Mesodermal cell (in vitro differentiated cells): ENCODE measurements around the gene PREB.

Source experiments
- H3K27ac ChIP-seq: 2 replicates; pipeline ENCODE4 v1.7.0; 2013; ENCODE audit warnings: mild to moderate bottlenecking, low read depth, low read length, moderate library complexity; ENCODE audit not compliant: severe bottlenecking
- H3K36me3 ChIP-seq: 2 replicates; pipeline ENCODE4 v1.7.1; 2013; ENCODE audit warnings: mild to moderate bottlenecking, low read length, moderate library complexity; ENCODE audit not compliant: control insufficient read depth, insufficient read depth
- H3K4me1 ChIP-seq: one replicate; pipeline ENCODE4 v1.7.1; 2013; ENCODE audit warnings: mild to moderate bottlenecking, low read length; ENCODE audit not compliant: insufficient read depth, control insufficient read depth, poor library complexity, severe bottlenecking
- H3K4me3 ChIP-seq: 2 replicates; pipeline ENCODE4 v1.7.0; 2013; ENCODE audit warnings: low read length, control low read depth, mild to moderate bottlenecking; ENCODE audit not compliant: insufficient read depth, poor library complexity, severe bottlenecking; ENCODE audit errors: extremely low read depth
- H3K9me3 ChIP-seq: 2 replicates; pipeline ENCODE4 v1.7.1; 2013; ENCODE audit warnings: mild to moderate bottlenecking, low read length, moderate library complexity; ENCODE audit not compliant: control insufficient read depth
- WGBS, 2 experiments: methylation state at CpG; one replicate each; pipeline ENCODE4 v1.1.5; 2013; ENCODE audit warnings: missing lambda C conversion rate in 2 of 2; ENCODE audit not compliant: insufficient coverage in 2 of 2; 5-methylcytosine and 5-hydroxymethylcytosine counted together

The PREB gene

DNA sequence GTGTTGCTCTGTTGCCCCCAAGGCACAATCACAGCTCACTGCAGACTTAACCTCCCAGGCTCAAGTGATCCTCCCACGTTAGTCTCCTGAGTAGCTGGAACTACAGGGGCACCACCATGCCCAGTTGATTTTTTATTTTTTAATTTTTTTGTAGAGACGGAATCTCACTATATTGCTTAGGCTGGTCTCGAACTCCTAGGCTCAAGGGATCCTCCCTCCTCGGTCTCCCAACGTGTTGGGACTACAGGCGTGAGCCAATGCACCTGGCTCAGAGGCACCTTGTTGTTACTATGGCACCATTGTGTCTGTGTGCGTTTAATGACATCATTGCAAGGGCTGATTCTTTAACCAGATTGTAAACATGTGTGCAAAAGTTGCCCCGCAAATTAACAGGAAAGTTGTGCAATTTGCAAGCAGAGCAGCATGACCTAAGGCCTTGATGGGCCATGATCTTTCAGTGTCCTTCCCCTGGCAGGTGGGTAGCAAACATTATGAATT is 37.0 kb upstream of the PREB start:
- Histone ChIP-seq H3K36me3 (no peaks in the 10 kb centered on the region), H3K4me1 (no peaks in the 10 kb centered on the region), H3K27ac (no peak overlapping the region), H3K4me3 (no peak overlapping the region), H3K9me3 (no peaks in the 10 kb centered on the region)
- 90 to 93% methylated on average over 7 of the region's 8 CpGs for WGBS, 2 experiments

DNA sequence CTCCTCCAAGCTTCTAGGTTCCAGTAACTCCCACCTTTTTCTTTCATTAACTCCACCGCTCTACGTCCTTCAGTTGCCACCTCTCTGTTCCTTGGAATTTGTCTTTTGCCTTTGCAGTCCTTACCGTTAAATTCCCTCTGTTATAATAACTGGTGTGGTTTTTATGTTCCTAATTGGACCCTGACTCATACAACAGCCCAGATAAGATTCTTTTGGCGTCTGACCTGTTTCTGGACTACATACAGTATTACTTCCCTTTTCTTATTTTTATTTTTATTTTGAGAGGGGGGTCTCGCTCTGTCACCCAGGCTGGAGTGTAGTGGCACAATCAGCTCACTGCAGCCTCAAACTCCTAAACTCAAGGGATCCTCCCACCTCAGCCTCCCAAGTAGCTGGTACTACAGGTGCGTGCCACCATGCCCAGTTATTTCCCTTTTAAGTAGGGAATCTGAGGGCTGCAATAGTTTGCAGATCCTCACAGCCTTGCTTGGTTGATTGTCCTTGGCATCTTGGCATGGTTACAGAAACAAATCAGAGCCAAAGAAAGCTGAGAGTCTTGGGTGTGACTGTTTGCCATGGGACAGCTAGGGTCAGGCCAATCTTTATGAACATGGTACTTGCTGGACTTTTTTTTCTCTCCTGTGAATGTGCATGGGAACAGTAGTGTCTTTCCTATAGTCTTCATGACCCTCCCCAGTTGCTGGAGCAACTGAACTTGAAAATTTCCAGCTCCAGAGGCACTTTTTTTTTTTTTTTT is 36.3 kb upstream of the PREB start:
- Histone ChIP-seq H3K27ac (no peak overlapping the region), H3K9me3 (no peaks in the 10 kb centered on the region), H3K4me3 (no peak overlapping the region), H3K4me1 (no peaks in the 10 kb centered on the region), H3K36me3 (no peaks in the 10 kb centered on the region)
- WGBS, 2 experiments = 93 to 100% methylated on average over 1 to 3 of the region's 6 CpGs

DNA sequence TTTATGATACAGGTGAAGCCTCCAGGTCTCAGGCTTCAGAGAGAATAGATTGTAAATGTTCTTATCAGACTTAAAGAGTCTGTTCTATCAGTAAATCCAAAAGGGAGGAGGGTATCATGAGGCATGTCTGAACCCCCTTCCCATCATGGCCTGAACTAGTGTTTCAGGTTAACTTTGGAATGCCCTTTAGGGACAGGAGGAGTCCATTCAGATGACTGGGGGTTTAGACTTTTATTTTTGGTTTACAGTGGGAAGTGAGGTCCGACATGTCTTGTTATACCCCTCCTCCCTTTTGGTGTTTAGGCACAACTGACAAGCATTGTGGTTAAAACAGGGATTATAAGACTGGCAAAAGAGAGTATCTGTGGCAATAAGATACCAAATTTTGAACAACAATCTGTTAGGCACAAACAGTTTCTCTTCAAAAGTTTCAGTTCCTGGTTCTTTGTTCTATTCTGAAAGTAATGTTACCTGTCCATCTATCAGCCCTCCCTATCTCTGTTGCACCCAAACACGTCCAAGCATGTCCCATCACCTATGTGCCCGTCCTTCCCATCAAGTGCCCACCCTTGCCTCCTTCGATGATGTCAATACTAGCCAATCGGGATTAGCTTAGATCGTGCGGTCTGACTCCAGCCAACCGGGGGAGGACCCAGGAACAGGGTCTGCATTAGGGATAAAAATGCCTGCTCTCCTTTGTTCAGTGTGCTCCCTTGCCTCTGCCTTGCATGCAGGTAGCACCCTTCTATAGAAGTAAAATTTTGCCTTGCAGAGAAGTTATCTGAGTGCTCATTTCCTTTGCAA is 30.7 kb upstream of the PREB start:
- H3K36me3 ChIP-seq = no peaks in the 10 kb centered on the region
- no peaks in the 10 kb centered on the region for H3K4me1 ChIP-seq
- WGBS, 2 experiments = 78 to 95% methylated on average over 7 to 8 of the region's 8 CpGs
- H3K9me3 ChIP-seq = peaks cover 5% of the 10 kb centered on the region
- no peak overlapping the region for H3K4me3 ChIP-seq
- H3K27ac ChIP-seq = no peak overlapping the region

DNA sequence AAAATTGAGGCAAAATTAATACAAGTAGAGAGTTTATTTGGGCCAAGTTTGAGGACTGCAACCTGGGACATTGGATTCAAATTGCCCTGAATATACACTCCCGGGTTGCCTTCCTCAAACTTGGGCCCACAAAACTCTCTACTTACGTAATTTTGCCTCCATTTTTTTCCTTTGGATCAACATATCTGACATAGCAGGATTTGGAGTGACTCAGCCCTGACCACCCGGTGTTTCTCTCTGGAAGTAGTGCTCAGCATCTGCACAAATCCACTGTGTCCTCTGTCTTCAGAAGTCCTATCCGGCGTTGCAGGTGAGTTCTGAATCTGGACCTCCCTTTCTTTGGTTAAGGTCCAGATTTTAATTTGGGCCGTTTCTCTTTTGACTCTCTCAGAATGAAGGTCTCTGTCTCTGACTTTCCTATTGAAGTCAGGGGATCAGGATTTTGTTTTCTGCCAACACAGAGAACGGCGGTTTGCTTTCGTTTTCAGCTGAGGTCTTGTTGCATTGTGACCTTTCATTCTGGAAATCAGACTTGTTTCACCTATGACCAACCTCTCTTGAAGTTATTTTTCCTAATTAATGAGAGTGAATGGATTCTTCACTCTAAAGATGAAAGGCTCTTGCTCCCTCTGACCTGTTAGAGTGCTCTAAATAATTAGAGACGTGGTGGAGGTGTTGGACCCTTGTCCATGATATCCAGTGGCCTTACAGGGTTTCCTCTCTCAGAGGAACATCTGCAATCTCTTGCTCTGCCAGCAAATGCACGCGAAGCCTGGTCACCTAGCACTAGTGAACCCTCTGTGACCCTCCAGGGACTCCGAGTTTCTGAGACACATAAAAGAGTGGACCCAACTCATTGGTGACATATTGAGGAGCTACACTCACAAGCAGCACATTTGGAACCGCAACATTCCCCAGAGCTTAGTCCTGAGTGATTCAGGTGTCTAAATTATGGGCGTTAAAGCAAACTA is 28.0 kb upstream of the PREB start:
- Histone ChIP-seq H3K27ac (no peak overlapping the region), H3K4me3 (no peak overlapping the region), H3K9me3 (peaks cover 5% of the 10 kb centered on the region), H3K4me1 (no peaks in the 10 kb centered on the region), H3K36me3 (no peaks in the 10 kb centered on the region)
- WGBS, 2 experiments = 87 to 89% methylated on average over 12 to 13 of the region's 15 CpGs

DNA sequence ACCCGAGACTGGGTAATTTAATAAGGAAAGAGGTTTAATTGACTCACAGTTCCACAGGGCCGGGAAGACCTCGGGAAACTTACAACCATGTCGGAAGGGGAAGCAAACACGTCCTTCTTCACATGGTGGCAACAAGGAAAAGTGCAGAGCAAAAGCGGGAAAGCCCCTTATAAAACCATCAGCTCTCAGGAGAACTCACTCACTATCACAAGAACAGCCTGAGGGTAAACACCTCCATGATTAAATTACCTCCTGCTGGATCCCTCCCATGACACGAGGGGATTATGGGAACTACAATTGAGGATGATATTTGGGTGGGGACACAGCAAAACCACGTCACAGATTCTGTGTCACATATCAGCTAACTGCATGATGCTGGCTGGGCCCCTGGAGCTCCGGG is 25.8 kb upstream of the PREB start:
- no peak overlapping the region for H3K27ac ChIP-seq
- 93 to 94% methylated on average over 6 to 7 of the region's 9 CpGs for WGBS, 2 experiments
- H3K4me3 ChIP-seq = no peak overlapping the region
- no peaks in the 10 kb centered on the region for H3K4me1 ChIP-seq
- no peaks in the 10 kb centered on the region for H3K36me3 ChIP-seq
- H3K9me3 ChIP-seq = peaks cover 4% of the 10 kb centered on the region

DNA sequence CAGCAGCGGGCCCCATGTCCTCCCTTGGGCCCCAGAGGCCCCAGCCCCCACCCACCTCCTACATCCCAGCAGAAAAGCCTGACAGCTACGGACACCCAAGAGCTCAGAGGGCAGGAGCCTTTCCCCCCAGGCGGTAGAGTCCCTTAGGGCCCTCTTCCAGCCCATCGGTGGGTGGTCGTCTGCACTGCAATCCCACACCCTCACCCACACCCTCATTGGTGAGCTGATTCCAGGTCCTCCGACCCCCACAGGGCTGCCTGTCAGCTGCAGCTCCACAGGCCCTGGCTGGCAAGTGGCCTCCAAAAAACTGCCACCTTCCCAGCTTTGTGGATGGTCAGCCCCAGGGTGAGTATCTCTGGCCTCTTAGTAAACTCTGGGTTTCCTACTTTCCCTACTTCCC is 24.8 kb upstream of the PREB start:
- no peak overlapping the region for H3K4me3 ChIP-seq
- WGBS, 2 experiments = 88 to 95% methylated on average over 6 of the region's 6 CpGs

DNA sequence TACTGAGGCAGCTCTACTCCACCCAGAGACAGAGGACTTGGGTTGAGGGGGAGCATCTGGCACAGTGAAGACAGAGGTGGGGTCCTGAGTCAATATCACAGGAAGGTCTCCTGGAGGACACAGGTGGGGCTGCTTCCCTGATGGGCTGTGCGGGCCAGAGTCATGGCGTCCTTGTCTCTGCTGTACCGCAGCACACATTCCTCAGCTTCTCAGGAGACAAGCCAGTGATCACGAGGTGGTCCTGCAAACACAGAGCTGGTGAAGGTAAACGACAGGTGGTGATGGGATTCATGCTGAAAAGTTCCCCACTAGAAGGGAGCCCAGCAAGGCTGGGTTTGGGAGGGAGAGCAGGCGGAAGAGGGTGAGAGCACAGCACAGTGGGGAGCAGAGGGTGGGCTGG is 24.0 kb upstream of the PREB start:
- Histone ChIP-seq H3K27ac (no peak overlapping the region), H3K36me3 (no peaks in the 10 kb centered on the region), H3K9me3 (no peaks in the 10 kb centered on the region), H3K4me3 (no peak overlapping the region), H3K4me1 (no peaks in the 10 kb centered on the region)
- 82 to 100% methylated on average over 1 to 5 of the region's 6 CpGs for WGBS, 2 experiments

More for the DNA sequence above, 24.8 kb upstream of the PREB start:
- Histone ChIP-seq H3K4me1 (no peaks in the 10 kb centered on the region), H3K9me3 (no peaks in the 10 kb centered on the region), H3K36me3 (no peaks in the 10 kb centered on the region), H3K27ac (no peak overlapping the region)

DNA sequence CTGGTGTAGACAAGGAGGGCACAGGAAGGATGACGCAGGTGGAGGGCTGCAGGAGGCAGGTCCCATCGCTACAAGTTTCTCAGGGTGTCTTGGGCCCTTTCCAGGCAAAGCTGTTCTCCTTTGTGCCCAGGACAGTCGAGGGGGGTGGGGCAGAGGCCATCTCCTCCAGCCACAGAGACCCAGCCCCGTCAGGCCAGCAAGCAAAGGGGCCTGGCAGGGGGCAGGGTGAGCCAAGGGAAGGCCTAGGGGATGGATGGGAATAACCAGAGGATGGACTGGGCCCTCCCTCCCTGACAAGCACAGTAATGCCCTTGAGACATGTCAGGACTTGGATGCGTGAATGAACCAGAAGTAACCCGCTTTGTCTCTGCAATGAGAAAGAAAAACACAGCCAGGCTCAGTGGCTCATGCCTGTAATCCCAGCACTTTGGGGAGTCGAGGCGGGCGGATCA is 20.7 kb upstream of the PREB start:
- H3K9me3 ChIP-seq = no peaks in the 10 kb centered on the region
- no peak overlapping the region for H3K27ac ChIP-seq
- no peaks in the 10 kb centered on the region for H3K36me3 ChIP-seq
- peaks cover 3% of the 10 kb centered on the region for H3K4me1 ChIP-seq
- 89 to 95% methylated on average over 7 to 8 of the region's 9 CpGs for WGBS, 2 experiments
- no peak overlapping the region for H3K4me3 ChIP-seq

DNA sequence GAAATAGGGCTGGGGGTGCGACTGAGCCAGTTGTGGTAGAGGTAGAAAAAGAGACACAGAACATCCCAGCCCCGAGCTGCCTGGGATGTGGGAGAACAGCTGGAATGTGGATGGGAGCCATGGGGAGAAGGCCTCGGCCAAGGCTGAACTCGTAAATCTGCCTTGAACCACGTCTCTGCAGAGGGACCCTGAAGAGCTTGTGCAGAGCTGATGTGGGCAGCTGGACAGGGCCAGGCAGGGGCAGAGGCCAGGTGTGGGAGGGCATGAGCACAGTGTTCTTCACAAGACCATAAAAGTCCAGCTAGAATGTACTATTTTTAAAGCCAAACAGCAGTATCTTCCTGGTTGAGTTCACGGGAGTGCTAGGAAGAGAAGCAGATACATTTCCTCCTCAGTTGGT is 20.1 kb upstream of the PREB start:
- Histone ChIP-seq H3K9me3 (no peaks in the 10 kb centered on the region), H3K4me3 (no peak overlapping the region), H3K36me3 (no peaks in the 10 kb centered on the region), H3K4me1 (peaks cover 3% of the 10 kb centered on the region), H3K27ac (no peak overlapping the region)
- WGBS, 2 experiments = 84 to 85% methylated on average over 6 of the region's 6 CpGs

DNA sequence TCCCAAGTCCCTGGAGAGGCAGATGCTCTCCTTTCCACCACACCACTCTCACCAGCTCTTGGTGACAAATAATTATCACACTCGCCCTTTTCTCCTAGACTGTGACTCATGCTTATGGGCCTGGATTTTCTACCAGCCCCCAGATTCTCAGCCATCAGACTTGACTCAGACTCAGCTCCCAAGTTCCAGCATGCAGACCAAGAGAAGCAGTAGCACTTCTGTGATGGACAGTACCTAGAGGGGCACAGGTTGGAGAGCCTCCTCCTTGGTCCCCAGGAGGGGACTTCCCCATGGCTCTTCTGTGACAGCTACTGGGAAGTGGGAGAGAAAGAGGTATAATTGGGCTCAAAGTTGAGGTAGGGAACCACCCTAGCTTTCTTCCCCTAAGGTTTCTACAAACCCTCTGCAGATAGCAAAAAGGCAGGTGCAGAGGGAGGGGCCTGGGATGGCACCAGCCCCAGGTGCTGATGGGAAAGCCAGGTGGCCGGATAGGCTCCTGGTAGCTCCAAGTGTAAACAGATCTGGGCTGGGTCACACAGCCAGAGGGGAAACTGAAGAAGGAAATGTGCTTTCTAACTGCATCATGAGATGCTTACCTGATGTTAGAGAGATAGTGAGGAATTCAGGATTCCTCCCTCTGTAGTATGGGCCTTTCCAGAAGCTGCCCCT is 18.5 kb upstream of the PREB start:
- Histone ChIP-seq H3K27ac (no peak overlapping the region), H3K9me3 (no peaks in the 10 kb centered on the region), H3K4me1 (peaks cover 3% of the 10 kb centered on the region), H3K36me3 (no peaks in the 10 kb centered on the region), H3K4me3 (no peak overlapping the region)
- WGBS, 2 experiments = 82 to 100% methylated on average over 2 of the region's 2 CpGs
